Spleen (tissue), 3 donors: ENCODE data around the gene PPM1N.

Experiments used
- POLR2A ChIP-seq, 3 donors: fragments of 450-650 bp; IDR thresholded peaks; one replicate each; pipeline ENCODE4 v1.5.1; 2017; ENCODE audit warnings: antibody characterized with exemption in 3 of 3, mild to moderate bottlenecking in 1 of 3
- POLR2AphosphoS5 ChIP-seq, 3 donors: sonication (generic); formaldehyde crosslinking; IDR thresholded peaks; one replicate each; pipeline ENCODE4 v1.5.1; 2017; ENCODE audit warnings: antibody characterized with exemption in 3 of 3

- peak in 2 of 3 donors; percentile 42 to 47 for TF ChIP-seq POLR2AphosphoS5 (IDR thresholded peaks at IDR 0.05)
- no peak for TF ChIP-seq POLR2A (IDR thresholded peaks at IDR 0.05)
Observed at GRCh38 chr19:45498411-45499195, at the start of gene PPM1N.
